Measurements from ENCODE around the gene TMEM179.

TMEM179 gene

GRCh38 chr14:104596451-104596918, 8.1 kb downstream of the TMEM179 start:
- Histone ChIP-seq H3K4me1 (ENCODE audit: control insufficient read depth, low read depth, low read length) (no peaks in the 10 kb centered on the region), H3K4me3 (ENCODE audit: low read length) (no peak overlapping the region), H3K9ac (ENCODE audit: low read length) (no peak overlapping the region), H3K9me3 (ENCODE audit: control insufficient read depth, low read depth, low read length) (no peaks in the 10 kb centered on the region), H3K27me3 (ENCODE audit: control insufficient read depth, insufficient read depth, low read length) (no peaks in the 10 kb centered on the region), H3K36me3 (ENCODE audit: control insufficient read depth, low read depth, low read length) (no peaks in the 10 kb centered on the region), H3K27ac (ENCODE audit: low read length) (no peak overlapping the region)

GRCh38 chr14:104595911-104596450, 8.6 kb downstream of the TMEM179 start:
- Histone ChIP-seq H3K4me3 (ENCODE audit: low read length) (no peak overlapping the region), H3K27me3 (ENCODE audit: control insufficient read depth, insufficient read depth, low read length) (no peaks in the 10 kb centered on the region), H3K9ac (ENCODE audit: low read length) (no peak overlapping the region), H3K4me1 (ENCODE audit: control insufficient read depth, low read depth, low read length) (no peaks in the 10 kb centered on the region), H3K9me3 (ENCODE audit: control insufficient read depth, low read depth, low read length) (no peaks in the 10 kb centered on the region), H3K27ac (ENCODE audit: low read length) (no peak overlapping the region), H3K36me3 (ENCODE audit: control insufficient read depth, low read depth, low read length) (no peaks in the 10 kb centered on the region)

- H3K36me3 ChIP-seq (ENCODE audit: control insufficient read depth, low read depth, low read length), result no peaks in the 10 kb centered on the region
- H3K4me1 ChIP-seq (ENCODE audit: control insufficient read depth, low read depth, low read length), result no peaks in the 10 kb centered on the region
- no peak overlapping the region for H3K4me3 ChIP-seq (ENCODE audit: low read length)
- H3K27me3 ChIP-seq (ENCODE audit: control insufficient read depth, insufficient read depth, low read length), result no peaks in the 10 kb centered on the region
- H3K9me3 ChIP-seq (ENCODE audit: control insufficient read depth, low read depth, low read length), result no peaks in the 10 kb centered on the region
- no peak overlapping the region for H3K9ac ChIP-seq (ENCODE audit: low read length)
- H3K27ac ChIP-seq (ENCODE audit: low read length), result no peak overlapping the region
Observed at GRCh38 chr14:104595116-104595675, 9.4 kb downstream of the TMEM179 start.

- Histone ChIP-seq H3K9me3 (ENCODE audit: control insufficient read depth, low read depth, low read length) (no peaks in the 10 kb centered on the region), H3K9ac (ENCODE audit: low read length) (no peak overlapping the region), H3K4me1 (ENCODE audit: control insufficient read depth, low read depth, low read length) (no peaks in the 10 kb centered on the region), H3K27ac (ENCODE audit: low read length) (no peak overlapping the region), H3K27me3 (ENCODE audit: control insufficient read depth, insufficient read depth, low read length) (no peaks in the 10 kb centered on the region), H3K4me3 (ENCODE audit: low read length) (no peak overlapping the region), H3K36me3 (ENCODE audit: control insufficient read depth, low read depth, low read length) (no peaks in the 10 kb centered on the region)
Observed at GRCh38 chr14:104594310-104595046, 10.1 kb downstream of the TMEM179 start.

GRCh38 chr14:104593710-104594136, 10.8 kb downstream of the TMEM179 start:
- H3K27ac ChIP-seq (ENCODE audit: low read length), result no peak overlapping the region
- H3K4me1 ChIP-seq (ENCODE audit: control insufficient read depth, low read depth, low read length), result no peaks in the 10 kb centered on the region
- H3K4me3 ChIP-seq (ENCODE audit: low read length), result no peak overlapping the region
- no peak overlapping the region for H3K9ac ChIP-seq (ENCODE audit: low read length)
- H3K9me3 ChIP-seq (ENCODE audit: control insufficient read depth, low read depth, low read length), result no peaks in the 10 kb centered on the region
- H3K27me3 ChIP-seq (ENCODE audit: control insufficient read depth, insufficient read depth, low read length), result no peaks in the 10 kb centered on the region
- H3K36me3 ChIP-seq (ENCODE audit: control insufficient read depth, low read depth, low read length), result no peaks in the 10 kb centered on the region

GRCh38 chr14:104593241-104593701, 11.3 kb downstream of the TMEM179 start:
- H3K36me3 ChIP-seq (ENCODE audit: control insufficient read depth, low read depth, low read length), result no peaks in the 10 kb centered on the region
- H3K4me1 ChIP-seq (ENCODE audit: control insufficient read depth, low read depth, low read length), result no peaks in the 10 kb centered on the region
- H3K9ac ChIP-seq (ENCODE audit: low read length), result no peak overlapping the region
- H3K27me3 ChIP-seq (ENCODE audit: control insufficient read depth, insufficient read depth, low read length), result no peaks in the 10 kb centered on the region
- H3K27ac ChIP-seq (ENCODE audit: low read length), result no peak overlapping the region
- H3K4me3 ChIP-seq (ENCODE audit: low read length), result no peak overlapping the region
- H3K9me3 ChIP-seq (ENCODE audit: control insufficient read depth, low read depth, low read length), result no peaks in the 10 kb centered on the region

- H3K36me3 ChIP-seq (ENCODE audit: control insufficient read depth, low read depth, low read length), result no peaks in the 10 kb centered on the region
Observed at GRCh38 chr14:104592785-104593184, 11.8 kb downstream of the TMEM179 start.

GRCh38 chr14:104592292-104592672, 12.3 kb downstream of the TMEM179 start:
- no peak overlapping the region for H3K4me3 ChIP-seq (ENCODE audit: low read length)
- no peaks in the 10 kb centered on the region for H3K27me3 ChIP-seq (ENCODE audit: control insufficient read depth, insufficient read depth, low read length)

More at GRCh38 chr14:104592785-104593184, 11.8 kb downstream of the TMEM179 start:
- Histone ChIP-seq H3K27ac (ENCODE audit: low read length) (no peak overlapping the region), H3K4me3 (ENCODE audit: low read length) (no peak overlapping the region), H3K27me3 (ENCODE audit: control insufficient read depth, insufficient read depth, low read length) (no peaks in the 10 kb centered on the region), H3K9ac (ENCODE audit: low read length) (no peak overlapping the region), H3K9me3 (ENCODE audit: control insufficient read depth, low read depth, low read length) (no peaks in the 10 kb centered on the region), H3K4me1 (ENCODE audit: control insufficient read depth, low read depth, low read length) (no peaks in the 10 kb centered on the region)

GRCh38 chr14:104591506-104592291, 12.9 kb downstream of the TMEM179 start:
- Histone ChIP-seq H3K9ac (ENCODE audit: low read length) (no peak overlapping the region), H3K9me3 (ENCODE audit: control insufficient read depth, low read depth, low read length) (no peaks in the 10 kb centered on the region), H3K36me3 (ENCODE audit: control insufficient read depth, low read depth, low read length) (no peaks in the 10 kb centered on the region), H3K4me3 (ENCODE audit: low read length) (no peak overlapping the region), H3K27me3 (ENCODE audit: control insufficient read depth, insufficient read depth, low read length) (no peaks in the 10 kb centered on the region), H3K4me1 (ENCODE audit: control insufficient read depth, low read depth, low read length) (no peaks in the 10 kb centered on the region), H3K27ac (ENCODE audit: low read length) (no peak overlapping the region)

More at GRCh38 chr14:104592292-104592672, 12.3 kb downstream of the TMEM179 start:
- Histone ChIP-seq H3K9me3 (ENCODE audit: control insufficient read depth, low read depth, low read length) (no peaks in the 10 kb centered on the region), H3K27ac (ENCODE audit: low read length) (no peak overlapping the region), H3K4me1 (ENCODE audit: control insufficient read depth, low read depth, low read length) (no peaks in the 10 kb centered on the region), H3K9ac (ENCODE audit: low read length) (no peak overlapping the region), H3K36me3 (ENCODE audit: control insufficient read depth, low read depth, low read length) (no peaks in the 10 kb centered on the region)

- no peaks in the 10 kb centered on the region for H3K4me1 ChIP-seq (ENCODE audit: control insufficient read depth, low read depth, low read length)
- H3K9me3 ChIP-seq (ENCODE audit: control insufficient read depth, low read depth, low read length), result no peaks in the 10 kb centered on the region
- no peaks in the 10 kb centered on the region for H3K36me3 ChIP-seq (ENCODE audit: control insufficient read depth, low read depth, low read length)
- H3K4me3 ChIP-seq (ENCODE audit: low read length), result no peak overlapping the region
- H3K9ac ChIP-seq (ENCODE audit: low read length), result no peak overlapping the region
- no peaks in the 10 kb centered on the region for H3K27me3 ChIP-seq (ENCODE audit: control insufficient read depth, insufficient read depth, low read length)
- H3K27ac ChIP-seq (ENCODE audit: low read length), result no peak overlapping the region
Observed at GRCh38 chr14:104591031-104591430, 13.5 kb downstream of the TMEM179 start.

- no peaks in the 10 kb centered on the region for H3K27me3 ChIP-seq (ENCODE audit: control insufficient read depth, insufficient read depth, low read length)
- H3K4me3 ChIP-seq (ENCODE audit: low read length), result no peak overlapping the region
- H3K4me1 ChIP-seq (ENCODE audit: control insufficient read depth, low read depth, low read length), result no peaks in the 10 kb centered on the region
Observed at GRCh38 chr14:104590240-104590965, 14.2 kb downstream of the TMEM179 start.

More at GRCh38 chr14:104590240-104590965, 14.2 kb downstream of the TMEM179 start:
- H3K27ac ChIP-seq (ENCODE audit: low read length), result no peak overlapping the region
- H3K9ac ChIP-seq (ENCODE audit: low read length), result no peak overlapping the region
- H3K9me3 ChIP-seq (ENCODE audit: control insufficient read depth, low read depth, low read length), result no peaks in the 10 kb centered on the region
- no peaks in the 10 kb centered on the region for H3K36me3 ChIP-seq (ENCODE audit: control insufficient read depth, low read depth, low read length)

Data from iPS-18a (cell line).